HG03095 (cell line): Measurements from ENCODE around the gene HES1.

Experiments used
- ATAC-seq: cut with Tn5 transposase; IDR thresholded peaks from one replicate; pipeline ENCODE4 v1.9.1; 2021; ENCODE audit warnings: moderate library complexity; ENCODE audit not compliant: unreplicated experiment

Gene HES1

GRCh38 chr3:194101592-194102432 lies 34.1 kb upstream of the HES1 start:
- peak; percentile 12 for ATAC-seq

DNA sequence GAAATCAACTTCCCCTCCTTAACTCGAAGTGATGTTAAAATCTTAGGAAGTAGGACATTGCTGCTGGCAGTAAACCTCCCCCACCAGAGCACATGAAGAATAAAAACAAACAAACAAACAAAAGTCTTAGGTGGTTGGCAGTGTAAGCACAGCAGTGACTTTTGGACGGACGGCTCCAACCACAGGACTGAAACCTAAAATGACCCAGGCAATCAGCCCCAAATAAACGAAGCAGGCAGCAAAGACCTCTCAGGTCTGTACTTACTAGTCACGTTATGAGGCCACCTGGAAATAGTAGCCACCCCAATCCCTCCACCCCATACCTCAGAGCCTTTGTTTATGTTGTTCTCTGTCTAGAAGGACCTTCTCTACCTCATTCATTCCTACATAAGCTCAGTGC lies 33.5 kb upstream of the HES1 start:
- peak; percentile 22 for ATAC-seq

DNA sequence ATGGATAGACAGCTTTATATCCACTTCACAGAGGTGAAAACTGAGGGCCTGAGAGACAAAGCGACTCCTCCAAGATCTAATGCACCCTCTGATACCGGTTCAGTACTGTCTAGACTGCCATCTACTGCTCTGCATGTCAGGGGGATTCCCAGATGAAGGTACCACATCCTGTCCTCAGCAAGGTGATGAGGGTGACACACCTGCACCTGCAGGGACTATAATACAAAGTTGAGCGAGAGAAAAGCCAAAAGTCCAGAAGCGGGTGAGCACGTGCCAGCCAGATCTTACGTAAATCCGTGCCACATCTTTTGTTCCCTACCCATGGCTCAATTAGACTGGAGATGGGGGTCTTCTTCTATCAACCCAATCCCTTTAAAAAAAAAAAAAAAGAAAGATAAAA lies 32.4 kb upstream of the HES1 start:
- ATAC-seq = no peak

GRCh38 chr3:194103983-194104751 lies 31.8 kb upstream of the HES1 start:
- ATAC-seq = peak; percentile 31

DNA sequence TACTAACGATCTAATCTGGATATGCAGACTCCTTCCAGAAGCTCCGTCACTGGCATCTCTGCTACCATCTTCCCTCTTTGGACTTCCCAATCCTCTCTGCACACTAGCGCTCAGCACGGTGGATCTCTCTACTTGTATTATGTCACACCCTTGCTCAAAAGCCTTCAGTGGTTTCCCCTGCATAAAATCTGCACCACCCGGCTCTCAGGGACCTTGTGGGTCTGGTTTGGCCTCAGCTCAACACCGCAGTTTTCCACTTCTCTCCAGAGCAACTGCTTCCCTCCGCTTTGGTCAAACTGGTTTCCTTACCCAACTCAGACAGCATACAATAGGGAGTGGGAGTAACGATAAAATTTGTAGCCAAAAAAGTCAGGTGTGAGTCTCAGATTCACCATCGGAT lies 30.7 kb upstream of the HES1 start:
- ATAC-seq = no peak

- ATAC-seq = no peak
Measured at GRCh38 chr3:194107107-194107506, 28.8 kb upstream of the HES1 start.

DNA sequence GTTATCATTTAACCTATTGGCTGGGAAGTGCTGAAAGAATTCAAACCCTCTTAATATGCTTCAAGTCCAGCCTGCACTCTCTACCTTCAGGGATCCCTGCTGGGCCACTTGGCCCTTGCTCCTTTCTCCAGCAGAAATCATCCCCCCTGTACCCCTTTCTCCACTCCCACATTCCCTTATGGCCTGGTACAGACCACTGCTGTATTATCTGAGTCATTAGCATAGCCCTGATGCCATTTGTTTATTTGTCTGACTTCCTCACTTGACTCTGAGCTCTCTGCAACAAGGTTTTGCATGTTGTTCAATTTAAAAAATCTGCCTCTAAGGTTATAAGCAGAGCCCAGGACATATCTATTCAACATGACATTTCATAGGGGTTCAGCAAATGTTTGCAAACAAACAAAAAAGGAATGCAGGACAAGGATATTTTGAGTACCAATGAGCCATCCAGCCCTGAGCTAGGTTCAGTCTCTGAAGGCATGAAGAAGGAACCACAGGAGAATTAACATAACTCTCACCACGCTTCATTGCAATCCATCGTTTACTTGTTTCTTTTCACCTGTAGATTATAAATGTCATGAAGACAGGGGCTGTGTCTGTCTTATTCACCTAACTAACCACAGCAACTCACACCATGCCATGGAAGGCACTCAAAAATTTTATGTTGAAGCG lies 26.6 kb upstream of the HES1 start:
- ATAC-seq = no peak

GRCh38 chr3:194110483-194110882 lies 25.5 kb upstream of the HES1 start:
- ATAC-seq = no peak

DNA sequence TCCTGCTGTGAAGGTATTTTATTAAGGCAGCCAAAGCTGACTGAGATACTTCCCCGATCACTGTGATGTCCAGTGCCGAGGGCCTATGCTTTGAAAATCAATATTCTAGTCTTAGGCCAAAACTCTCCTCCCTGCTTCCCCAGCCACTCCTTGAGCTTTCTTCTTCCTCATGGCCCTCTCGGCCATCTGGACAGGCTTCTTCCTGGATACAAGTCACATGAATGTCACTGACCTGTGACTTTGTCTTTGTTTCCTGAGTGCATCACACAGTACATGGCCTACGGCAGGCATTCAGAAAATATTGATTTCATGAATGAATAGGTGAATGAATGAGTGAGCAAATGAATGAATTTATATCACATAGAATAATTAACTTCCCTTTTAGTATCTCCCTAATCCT lies 24.6 kb upstream of the HES1 start:
- no peak for ATAC-seq

DNA sequence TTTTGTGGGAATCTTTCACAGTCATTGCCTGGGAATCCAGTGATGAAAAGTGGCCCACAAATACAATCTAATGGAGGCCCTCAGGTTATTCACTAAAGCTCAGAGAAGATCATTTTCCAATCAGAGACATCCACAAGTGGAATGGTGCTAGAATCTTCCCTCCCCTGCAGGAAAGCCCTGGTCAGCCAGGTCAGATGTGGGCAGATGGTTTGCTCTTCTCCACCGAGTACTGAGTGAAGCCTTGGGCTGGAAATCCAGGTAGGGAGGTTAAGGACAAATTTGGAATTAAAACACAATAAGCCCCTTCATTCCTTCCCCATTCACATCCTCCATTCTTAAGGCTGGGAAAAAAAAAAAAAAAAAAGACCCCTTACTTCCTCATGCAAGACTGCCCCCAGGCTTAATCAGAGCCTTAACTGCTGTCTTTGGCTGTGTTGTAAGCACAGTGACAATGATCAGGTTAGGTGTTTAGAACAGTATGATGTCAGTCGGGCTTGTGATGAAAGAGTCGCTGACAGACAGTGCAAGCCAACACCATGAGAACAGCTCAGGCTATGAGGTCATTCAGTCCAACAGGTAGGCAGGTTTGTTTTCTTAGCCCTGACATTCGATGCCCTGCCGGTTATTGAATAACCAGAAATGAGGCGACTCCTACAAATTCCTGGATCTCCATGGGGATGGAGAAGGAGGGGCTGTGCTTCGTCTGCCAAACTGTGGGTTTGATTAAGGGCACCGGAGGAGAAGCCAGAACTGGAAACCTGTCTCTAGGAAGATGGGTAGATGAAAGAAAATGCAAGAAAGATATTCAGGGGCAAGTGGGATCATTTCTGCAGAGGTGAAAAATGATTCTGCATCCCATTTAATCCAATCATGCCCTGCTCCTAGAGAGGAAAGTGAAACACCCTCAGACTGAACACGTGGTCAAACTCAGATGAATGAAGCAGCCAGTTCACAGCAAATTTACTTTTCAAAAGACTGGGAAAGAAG lies 23.5 kb upstream of the HES1 start:
- ATAC-seq = no peak

DNA sequence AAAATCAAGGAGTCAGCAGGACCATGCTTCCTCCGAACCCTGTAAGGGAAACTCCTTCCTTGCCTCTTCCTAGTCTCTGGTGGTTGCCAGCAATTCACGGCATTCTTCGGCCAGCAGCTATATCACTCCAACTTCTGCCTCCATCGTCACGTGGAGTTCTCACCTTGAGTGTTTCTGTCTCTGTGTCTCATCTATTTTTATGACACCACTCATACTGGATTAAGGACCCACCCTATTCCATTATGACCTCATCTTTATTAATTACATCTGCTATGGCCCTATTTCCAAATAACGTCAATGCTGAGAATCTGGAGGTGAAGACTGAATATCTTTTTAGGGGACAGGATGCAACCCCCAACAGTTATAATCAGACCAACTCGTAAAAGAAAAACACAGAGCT lies 21.8 kb upstream of the HES1 start:
- ATAC-seq = no peak

DNA sequence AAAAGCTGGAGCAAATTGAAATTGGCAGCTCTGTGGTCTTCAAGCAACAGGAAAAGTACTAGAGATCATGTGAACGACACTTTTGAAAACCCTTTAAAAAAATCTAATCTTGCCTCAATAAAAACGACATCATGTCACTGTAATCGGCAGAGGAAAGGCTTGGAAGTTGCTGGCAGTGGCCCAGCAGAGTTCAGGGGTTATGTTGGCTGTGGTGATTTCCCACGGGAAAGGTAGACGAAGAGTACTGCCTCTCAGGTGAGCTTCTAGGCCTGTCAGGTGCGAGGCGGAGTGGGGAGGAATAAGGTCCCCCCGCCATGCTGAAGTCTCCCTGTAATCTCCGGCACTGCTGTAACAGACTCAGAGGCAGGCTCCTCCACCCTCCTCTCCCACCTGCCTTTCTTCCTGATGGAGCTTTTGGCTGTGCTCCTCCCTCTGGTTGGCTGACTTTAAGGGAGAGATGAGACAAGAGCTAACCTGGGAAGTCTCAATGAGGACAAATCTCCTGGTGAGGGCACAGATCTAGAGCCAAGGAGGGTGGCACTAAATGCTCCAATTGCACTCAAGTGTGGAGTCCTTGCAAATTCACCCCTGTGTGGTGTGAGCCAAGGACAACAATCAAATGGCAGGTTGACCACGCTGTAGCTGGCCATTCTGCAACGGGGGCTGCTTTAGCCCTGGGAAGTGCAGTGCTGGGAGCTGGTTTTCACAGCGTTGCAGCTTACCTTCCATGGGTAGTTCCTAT lies 18.7 kb upstream of the HES1 start:
- no peak for ATAC-seq

DNA sequence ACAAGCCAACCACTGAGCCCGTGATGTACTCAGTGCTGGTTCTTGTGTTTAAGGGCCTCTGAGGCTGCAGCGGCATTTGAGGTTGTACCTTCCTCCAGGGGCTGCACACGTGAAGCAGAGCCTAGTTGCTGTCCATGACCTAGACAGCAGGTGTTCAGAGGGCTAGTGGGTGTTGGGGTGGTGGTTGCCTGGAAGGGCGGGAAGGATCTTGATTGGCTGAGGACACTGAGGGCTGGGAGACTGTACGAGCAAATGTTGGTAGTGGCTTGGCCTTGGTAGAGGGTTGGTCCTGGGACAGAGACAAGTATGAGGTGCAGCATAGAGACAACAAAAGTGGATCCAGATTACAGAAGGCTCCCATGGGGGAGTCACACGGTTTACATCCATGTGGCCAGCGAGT lies 17.0 kb upstream of the HES1 start:
- no peak for ATAC-seq

DNA sequence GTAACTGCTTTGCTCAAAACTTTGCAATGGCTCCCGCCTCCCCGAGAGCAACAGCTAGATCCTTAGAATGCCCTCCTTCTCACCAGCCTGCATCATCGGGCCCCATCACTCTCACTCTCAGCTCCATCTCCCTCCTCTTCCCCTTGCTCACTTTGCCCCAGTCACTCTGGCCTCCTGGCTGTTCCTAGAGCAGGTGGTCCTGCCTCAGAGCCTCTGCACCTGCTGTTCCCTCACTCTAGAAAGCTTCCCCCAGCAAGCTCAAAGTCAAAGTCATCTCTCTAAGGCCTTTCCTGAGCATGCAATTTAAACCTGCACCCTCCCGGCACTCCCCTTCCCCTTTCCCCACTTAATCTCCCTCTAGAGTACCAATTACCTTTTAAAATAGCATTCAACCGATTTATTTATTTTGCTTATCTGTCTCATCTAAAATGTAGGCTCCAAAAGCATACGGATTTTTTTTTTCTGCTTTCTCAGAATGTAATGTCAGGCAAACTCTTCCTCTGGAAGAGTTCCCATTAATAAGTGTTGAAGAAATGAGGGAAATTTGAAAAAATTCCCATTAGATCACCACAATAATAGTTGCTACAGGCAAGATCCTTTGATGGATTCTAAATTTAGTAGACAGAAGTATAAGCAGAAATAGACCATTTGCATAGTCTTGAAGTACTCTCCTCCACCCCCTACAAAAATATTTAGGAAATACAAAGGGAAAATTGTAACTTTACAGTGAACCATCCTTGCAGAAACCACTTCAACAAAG lies 15.9 kb upstream of the HES1 start:
- ATAC-seq = no peak

GRCh38 chr3:194120789-194121770 lies 14.9 kb upstream of the HES1 start:
- no peak for ATAC-seq

DNA sequence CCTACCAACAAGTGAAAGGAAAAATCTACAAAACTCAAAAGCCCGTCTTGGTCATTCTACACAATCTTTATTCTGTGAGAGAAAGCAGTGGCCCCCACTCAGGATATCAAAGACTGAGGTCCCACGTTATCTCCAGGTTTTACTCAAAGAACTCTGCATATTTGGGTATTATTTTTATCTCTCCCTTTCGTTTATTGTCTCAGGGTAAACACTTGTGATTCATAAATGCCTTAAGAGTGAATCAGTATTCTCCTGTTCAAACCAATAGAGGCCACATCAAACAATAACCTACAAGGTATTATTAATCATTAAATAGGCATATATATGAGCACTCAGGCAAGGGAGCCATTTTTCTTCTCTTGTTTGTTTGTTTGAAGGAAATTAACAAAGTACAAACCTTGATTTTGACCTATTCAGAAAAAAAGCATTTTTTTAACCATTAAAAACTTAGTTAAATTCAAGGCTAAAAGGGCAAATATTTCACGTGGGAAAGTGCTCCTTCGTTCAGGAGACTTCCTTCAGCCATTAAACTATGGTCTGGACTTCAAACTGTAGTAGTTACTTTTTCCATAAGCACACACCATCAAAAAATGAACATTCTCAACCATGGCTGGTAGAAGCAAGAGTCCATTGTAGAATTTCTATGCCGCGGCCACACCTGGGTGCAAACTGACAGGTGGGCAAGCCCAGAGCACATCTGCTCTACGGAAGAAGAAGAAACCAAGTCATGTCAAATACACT lies 13.9 kb upstream of the HES1 start:
- no peak for ATAC-seq

GRCh38 chr3:194123726-194124125 lies 12.2 kb upstream of the HES1 start:
- ATAC-seq = no peak
